Endometrium (tissue), 2 donors: ENCODE data around the gene IMP4.

Experiments used
- FAIRE-seq: peaks from 2 replicates; lab custom pipeline; 2012; peaks lifted over from hg19 to GRCh38; lab: Jason Lieb, UNC
- donor health status: control.
- donor health status: control.

The IMP4 gene

DNA sequence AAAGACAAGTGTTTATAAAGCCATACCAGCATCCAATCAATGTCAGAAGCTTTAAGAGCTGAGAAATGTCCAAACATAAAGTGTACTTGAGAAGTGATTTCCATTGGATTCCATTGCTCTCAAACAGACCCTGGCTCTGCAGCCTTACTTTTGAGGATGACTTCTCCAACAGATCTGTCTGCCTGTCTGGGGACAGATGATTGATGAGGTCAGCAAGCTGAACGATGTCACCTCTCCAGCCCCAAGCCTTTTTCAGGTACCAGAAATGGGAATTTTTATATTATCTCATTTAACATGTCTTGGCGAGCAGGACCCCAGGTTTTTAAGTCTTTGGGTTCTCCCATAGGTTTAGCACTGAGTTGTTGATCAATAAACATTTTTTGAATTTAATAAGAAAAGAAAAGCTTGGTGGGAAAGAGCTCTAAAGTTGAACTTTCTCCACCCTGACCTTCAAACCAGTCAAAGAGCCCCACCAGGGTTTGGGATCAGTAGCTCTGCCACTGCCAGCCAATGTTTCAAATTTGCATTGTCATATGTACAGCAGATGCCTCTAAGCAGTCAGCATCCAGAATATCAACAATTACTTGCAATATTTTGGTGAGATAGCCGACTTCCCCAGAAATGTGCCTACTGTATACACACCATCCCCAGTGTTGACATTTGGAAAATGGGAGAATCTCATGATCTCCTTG, 35.7 kb downstream of the IMP4 start:
- FAIRE-seq: no peak

GRCh38 chr2:130378898-130379214, 36.2 kb downstream of the IMP4 start:
- no peak for FAIRE-seq

- FAIRE-seq: no peak
These were observed 37.6 kb downstream of the IMP4 start for GRCh38 chr2:130380096-130380934.

DNA sequence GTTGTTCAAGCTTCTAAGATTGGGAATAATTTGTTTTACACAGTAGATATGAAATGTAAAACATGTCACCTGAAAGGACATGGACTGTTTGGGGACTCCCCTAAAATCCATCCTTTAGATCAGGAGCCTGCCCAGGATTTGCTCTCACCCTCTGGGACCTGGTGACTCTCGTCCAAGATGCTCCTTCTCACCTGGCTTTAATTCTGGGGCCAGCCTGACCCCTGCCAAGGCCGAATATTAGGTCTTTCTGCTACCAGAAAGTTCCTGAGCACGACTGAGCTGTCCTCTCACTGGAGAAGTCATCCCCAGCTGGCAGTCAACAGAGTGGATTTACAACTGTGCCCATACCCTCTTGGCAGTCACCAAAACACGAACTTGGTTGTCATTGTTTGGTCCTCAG, 38.4 kb downstream of the IMP4 start:
- FAIRE-seq: no peak

DNA sequence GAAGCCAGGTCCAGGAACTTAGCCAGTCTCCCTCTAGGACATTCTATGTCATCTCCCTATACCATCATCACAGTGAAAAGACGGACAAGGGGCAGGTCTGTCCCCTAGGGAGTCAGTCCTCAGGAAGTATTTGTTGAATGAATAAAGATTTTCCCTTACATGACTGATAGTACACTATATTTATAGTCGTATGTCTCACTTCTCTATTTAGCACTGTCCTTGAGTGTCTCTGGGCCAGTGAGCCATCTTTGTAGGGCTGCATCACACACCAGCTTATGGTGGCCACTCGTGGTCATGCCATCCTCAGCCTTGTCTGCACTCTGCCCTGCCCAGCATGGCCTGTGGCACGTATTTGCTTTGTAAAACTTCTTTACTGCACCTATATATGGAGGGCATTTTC, 38.9 kb downstream of the IMP4 start:
- FAIRE-seq: no peak

GRCh38 chr2:130382313-130382917, 39.7 kb downstream of the IMP4 start:
- FAIRE-seq: no peak

- FAIRE-seq: no peak
These were observed 43.0 kb downstream of the IMP4 start for GRCh38 chr2:130385709-130386108.

DNA sequence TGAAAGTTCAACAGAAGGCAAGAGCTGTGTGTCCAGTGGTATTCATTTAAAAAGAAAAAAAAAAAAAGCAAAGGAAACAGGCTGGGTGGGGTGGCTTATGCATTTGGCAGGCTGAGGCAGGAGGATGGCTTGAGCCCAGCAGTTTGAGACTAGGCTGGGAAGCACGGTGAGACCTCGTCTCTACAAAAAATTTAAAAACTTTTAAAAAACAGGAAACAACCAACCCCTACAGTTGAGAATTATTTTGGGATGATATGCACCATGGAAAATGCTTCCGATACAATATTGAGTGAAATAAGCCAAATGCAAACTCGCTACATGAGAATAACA, 44.3 kb downstream of the IMP4 start:
- no peak for FAIRE-seq

DNA sequence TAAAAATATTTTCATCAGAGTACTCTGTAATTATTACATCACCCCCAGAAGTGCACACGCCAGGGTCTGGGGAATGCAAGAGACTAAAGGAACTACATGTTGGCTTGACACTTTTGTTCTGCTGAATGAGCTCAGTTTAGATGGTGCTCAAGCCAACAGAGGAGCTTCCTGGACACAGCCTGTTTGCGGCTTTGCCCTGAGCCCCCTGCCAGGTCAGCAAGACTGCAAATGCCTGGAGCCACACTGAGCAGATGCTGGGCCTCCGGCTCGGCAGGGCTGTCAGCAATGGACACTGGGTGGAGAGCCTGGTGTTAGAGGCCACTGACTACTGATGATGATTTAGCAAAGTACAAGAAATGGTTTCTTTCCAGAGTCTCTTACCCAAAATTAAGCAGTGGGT, 45.1 kb downstream of the IMP4 start:
- no peak for FAIRE-seq

DNA sequence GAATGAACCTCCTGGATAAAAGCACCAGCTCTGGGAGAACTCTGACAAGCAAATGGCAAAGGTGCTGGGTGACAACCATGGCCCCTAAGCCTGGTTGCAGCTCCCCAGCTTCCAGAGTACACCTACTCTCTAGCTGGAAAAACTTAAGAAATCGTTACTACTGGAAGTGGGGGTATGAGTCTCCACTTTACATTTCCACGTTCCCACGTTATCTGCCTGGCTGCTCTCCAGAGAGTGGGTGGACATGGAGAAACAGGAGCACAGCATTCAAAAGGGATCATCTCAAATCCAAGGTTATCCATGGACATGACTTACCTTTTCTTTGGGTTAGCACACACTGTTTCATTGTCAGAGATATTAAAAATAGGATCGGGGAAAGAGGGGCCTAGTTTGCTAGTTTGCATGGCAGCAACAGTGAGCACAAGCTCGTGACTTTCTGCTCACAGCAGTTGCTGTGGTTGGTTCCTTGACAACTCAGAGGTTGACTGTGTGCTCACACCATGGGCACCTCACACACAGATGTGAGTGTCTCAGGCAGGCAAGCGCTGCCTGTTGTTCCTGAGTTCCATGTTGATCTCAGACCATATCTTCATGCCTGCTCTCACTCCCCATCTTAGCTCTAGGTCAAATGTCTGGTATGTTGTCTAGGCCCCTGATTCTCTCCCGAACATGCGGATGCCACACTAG, 45.7 kb downstream of the IMP4 start:
- FAIRE-seq: no peak

DNA sequence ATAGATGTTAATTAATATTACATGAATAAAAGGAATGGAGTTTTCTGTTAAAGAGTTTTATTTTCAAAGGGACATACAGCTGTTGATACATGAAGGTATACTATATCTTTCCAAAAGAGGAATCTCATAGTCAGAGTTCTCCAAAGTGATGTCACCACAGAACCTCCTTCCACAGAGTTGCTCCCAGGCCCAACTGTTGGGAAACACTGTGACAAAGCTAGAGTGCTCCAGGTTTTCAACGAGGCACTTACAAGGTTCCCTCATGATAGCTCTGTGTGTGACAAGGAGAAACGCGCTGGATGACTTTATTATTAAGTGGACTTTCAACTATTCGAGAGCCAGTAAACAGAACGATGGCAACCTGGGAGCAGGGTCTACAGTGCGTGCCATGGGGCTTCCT, 46.7 kb downstream of the IMP4 start:
- no peak for FAIRE-seq

DNA sequence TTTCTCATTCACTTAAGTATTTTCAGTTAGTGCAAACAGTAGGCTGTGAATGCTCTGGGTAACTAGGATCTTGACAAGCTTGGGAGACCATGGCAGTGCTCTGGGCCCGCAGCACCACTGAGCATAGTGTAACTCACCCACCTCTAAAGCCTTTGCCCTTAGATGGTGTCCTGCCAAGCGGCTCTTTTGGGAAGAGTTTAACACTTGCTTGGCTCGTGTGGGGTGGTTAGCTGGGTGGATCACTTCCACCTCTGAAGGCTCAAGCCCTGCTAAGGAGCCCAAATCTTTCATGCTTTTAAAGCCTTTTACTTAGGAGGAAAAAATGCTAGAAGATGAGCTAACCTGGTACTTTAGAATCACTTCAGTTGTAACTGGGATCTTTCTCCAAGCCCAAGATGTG, 47.1 kb downstream of the IMP4 start:
- FAIRE-seq: no peak

DNA sequence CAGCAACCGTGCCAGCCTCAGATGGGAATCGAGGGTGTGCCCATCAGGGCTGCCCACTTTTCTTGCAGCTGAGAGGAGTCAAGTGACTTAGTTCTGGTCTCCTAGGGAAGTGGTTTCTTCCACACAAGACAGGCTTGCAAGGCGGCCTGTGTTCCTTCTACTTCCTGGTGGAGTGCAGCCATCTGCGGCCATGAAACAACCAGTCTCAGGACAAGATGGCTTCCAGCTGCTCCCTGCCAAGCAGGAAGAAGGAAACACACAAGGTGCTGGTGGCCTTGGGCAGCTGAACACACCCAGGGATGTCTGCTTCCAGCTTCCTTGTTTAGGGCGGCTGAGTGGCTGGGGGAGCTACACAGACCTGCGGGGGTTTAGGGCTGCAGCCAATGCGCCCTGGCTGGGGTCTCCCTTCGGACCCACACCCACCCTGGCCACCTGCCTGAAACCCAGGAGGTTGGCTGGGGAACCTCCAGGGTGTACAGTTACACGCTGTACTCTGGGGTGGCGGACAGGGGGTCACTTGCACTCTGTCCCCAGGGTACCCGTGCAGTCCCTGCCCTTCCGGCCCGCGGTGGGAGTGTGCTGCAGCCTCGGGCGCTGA, 47.9 kb downstream of the IMP4 start:
- FAIRE-seq: no peak

GRCh38 chr2:130391058-130391871, 48.6 kb downstream of the IMP4 start:
- FAIRE-seq: no peak

GRCh38 chr2:130391872-130392670, 49.4 kb downstream of the IMP4 start:
- FAIRE-seq: no peak

DNA sequence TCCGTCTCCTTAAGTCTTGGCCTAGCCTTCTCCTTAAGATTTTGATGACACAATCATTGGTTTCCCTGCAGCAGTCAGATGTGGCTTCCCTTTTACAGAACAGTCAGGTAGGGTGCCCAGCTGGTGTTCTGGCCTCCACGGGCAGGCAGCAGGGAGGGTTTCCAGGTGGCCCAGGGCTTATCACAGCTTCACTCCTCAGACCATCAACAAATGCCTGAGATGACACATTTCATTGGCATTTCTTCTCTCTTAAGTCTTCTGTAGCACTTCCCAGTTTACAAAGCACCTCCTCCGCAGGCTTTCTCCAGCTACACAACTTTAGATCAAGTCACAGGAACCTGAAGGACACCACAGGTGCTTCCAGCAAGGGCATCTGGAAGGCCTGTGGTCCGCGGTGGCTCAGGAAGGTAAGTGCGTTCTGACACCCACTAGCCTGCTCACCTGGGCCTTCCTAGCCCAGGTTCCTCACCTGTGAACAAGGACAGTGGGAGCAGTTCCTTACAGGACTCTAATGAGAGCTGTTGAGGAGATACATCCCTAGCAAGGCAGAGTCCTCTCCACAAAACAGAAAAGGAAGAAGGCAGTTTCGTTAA, 50.7 kb downstream of the IMP4 start:
- no peak for FAIRE-seq
